Esophagus mucosa (tissue), 1 donor: ENCODE measurements around the gene MAB21L2. TPM values are rescaled to one million over a fixed set of nuclear protein-coding genes. Genes with fewer than 3 reads are reported as not detected.
"Not testable (repeated sequence)": the region's sequence is repeated elsewhere in the genome, so short reads cannot be mapped to it uniquely, and the experiment has no call there.

Experiments
- ATAC-seq: fragments of 200-7000 bp; cut with Tn5 transposase; one replicate; pipeline ENCODE4 v1.9.1; 2020
- total RNA-seq: library from RNA; stranded (reverse); gene quantifications from one replicate; pipeline ENCODE4 v1.2.4, GENCODE V29; 2023
- donor health status: DM: yes; HTN: yes; CAD: no.

Gene MAB21L2
- total RNA-seq, result not detected

GRCh38 chr4:150582146-150582872 is at the start of gene MAB21L2:
Gene MAB21L2, plus strand, starts transcription at chr4:150582151. Its CDS starts 879 bp downstream, at chr4:150583030.
- ATAC-seq, result no peak

- ATAC-seq, result no peak
These were observed 48.3 kb upstream of the MAB21L2 start for GRCh38 chr4:150533673-150534072.

- no peak for ATAC-seq
These were observed 47.1 kb upstream of the MAB21L2 start for GRCh38 chr4:150534818-150535217.

GRCh38 chr4:150537911-150538310 is 44.0 kb upstream of the MAB21L2 start:
- not testable (repeated sequence) for ATAC-seq

GRCh38 chr4:150540536-150540935 is 41.4 kb upstream of the MAB21L2 start:
- no peak for ATAC-seq

GRCh38 chr4:150540959-150541360 is 41.0 kb upstream of the MAB21L2 start:
- no peak for ATAC-seq

- no peak for ATAC-seq
These were observed 40.3 kb upstream of the MAB21L2 start for GRCh38 chr4:150541681-150542080.

- ATAC-seq, result no peak
These were observed 38.9 kb upstream of the MAB21L2 start for GRCh38 chr4:150543042-150543441.

- ATAC-seq, result no peak
These were observed 35.7 kb upstream of the MAB21L2 start for GRCh38 chr4:150546286-150546685.

GRCh38 chr4:150547154-150547838 is 34.7 kb upstream of the MAB21L2 start:
- ATAC-seq, result no peak

GRCh38 chr4:150557811-150558210 is 24.1 kb upstream of the MAB21L2 start:
- ATAC-seq, result not testable (repeated sequence)

- ATAC-seq, result no peak
These were observed 20.7 kb upstream of the MAB21L2 start for GRCh38 chr4:150561143-150561737.

- no peak for ATAC-seq
These were observed 19.7 kb upstream of the MAB21L2 start for GRCh38 chr4:150562250-150562649.

- ATAC-seq, result no peak
These were observed 19.2 kb upstream of the MAB21L2 start for GRCh38 chr4:150562751-150563150.

- not testable (repeated sequence) for ATAC-seq
These were observed 17.0 kb upstream of the MAB21L2 start for GRCh38 chr4:150564967-150565366.

- no peak for ATAC-seq
These were observed 14.9 kb upstream of the MAB21L2 start for GRCh38 chr4:150567070-150567469.

GRCh38 chr4:150569384-150569987 is 12.5 kb upstream of the MAB21L2 start:
- ATAC-seq, result no peak

- ATAC-seq, result no peak
These were observed 11.9 kb upstream of the MAB21L2 start for GRCh38 chr4:150569998-150570535.

GRCh38 chr4:150570862-150571261 is 11.1 kb upstream of the MAB21L2 start:
- ATAC-seq, result no peak

- no peak for ATAC-seq
These were observed 9.0 kb upstream of the MAB21L2 start for GRCh38 chr4:150572704-150573504.

- ATAC-seq, result no peak
These were observed 8.4 kb upstream of the MAB21L2 start for GRCh38 chr4:150573534-150573933.

GRCh38 chr4:150574678-150575077 is 7.3 kb upstream of the MAB21L2 start:
- ATAC-seq, result no peak
